Activated effector memory CD4-positive, alpha-beta T cell treated with Interleukin-2 at 50 U/mL for 16 hours (primary cell): ENCODE data around the gene KLHDC2.
"Not testable (repeated sequence)": the region's sequence is repeated elsewhere in the genome, so short reads cannot be mapped to it uniquely, and the experiment has no call there.

Experiments used
- DNase-seq: peaks from one replicate; pipeline ENCODE4 v3.0.0-alpha.2; 2020

Gene KLHDC2

DNA sequence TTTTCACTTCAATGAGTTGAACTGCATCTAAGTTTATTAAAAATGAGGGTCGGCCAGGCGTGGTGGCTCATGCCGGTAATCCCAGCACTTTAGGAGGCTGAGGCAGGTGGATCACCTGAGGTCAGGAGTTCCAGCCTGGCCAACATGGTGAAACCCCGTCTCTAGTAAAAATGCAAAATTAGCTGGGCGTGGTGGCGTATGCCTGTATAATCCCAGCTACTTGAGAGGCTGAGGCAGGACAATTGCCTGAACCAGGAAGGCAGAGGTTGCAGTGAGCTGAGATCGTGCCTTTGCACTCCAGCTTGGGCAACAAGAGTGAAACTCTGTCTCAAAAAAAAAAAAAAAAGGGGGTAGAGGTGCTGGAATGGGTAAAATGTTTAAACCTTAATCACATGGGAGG lies 13.1 kb downstream of the KLHDC2 start:
- not testable (repeated sequence) for DNase-seq

DNA sequence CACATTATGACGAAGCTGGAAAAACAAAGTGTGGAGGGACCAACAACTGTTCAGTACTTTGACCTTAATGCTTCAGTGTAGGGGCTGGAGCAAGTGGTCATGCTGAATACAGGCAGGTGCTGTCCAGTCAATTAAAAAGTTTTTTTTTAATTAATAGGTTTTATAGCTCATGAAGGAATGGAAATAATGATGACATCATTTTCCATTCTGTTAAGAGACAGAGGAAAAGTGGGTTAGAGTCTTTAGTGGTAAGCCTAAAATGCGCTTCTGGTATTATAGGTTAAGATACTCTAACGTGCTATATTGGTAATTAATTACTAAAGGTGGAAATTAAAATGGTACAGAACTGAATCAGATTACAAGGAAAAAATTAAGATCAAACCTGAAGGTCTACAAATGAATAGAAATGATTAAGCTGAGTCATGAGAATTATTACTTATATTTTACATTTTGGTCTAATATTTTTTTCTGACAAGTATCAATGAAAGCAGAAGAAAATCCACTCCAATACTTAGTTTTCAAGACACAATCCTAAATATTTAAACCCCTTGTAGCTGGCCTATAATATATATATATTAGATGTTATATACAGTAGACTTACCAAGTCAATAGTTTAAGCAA lies 15.6 kb downstream of the KLHDC2 start:
- no peak for DNase-seq

DNA sequence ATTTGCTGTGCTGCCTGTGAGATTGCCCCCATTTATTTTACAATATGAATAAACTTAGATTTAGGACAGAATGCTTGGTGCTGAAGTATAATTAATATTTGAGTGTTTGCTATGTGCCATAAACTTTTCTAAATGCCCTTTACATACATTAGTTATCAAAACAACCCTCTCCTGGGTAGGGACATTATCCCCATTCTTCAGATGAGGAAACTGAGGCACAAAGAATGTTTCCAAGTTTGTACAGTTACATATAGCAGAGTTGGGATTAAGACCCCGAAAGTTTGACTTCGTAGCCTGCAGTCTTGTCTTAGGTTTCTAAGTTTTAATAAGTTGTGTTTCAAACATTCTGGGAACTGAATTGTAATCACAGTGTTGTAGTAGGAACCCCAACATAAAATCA lies 18.4 kb downstream of the KLHDC2 start:
- no peak for DNase-seq

DNA sequence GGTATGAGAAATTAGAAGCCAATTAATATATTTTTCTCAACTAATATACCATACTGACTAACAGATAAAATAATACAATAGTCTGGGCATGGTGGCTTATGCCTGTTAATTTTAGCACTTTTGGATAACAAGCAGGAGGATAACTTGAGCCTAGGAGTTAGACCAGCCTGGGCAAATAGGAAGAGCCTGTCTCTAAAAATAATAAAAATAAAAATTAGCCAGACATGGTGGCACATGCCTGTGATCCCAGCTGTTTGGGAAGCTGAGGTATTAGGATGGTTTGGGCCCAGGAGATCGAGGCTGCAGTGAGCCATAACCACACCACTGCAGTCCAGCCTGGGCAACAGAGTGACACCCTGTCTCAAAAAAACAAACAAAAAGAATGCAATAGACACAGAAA lies 24.7 kb downstream of the KLHDC2 start:
- no peak for DNase-seq

DNA sequence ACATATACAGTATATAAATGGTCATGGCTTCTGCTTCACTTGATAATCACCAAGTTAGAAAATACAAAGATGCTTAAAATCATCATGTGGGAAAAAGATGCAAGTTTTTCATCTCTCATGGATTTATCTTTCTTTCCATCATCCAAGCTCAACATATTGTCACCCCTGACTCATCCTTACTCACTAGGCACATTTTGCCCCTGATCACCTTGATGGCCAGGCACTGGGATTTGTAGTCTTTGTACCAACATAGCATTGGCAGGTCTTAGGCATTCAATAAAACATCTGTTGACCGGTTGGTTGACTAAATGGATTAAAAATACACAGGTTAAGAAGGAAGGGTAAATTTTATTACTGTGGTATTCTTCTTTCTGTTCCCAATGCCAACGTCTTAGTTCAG lies 28.1 kb downstream of the KLHDC2 start:
- no peak for DNase-seq

DNA sequence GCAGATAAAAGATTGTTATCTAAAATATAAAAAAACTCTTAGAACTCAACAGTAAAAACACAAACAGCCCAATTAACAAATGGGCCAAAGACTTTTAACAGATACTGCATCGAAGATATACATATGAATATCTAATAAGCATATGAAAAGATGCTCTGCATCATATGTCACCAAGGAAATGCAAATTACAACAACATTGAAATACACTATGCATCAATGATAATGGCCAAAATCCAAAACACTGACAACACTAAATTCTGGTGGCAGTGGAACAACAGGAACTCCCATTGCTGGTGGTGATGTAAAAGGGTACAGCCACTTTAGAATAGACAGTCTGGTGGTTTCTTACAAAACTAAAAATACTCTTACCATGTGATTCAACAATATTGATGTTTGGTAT lies 40.8 kb downstream of the KLHDC2 start:
- DNase-seq: no peak

DNA sequence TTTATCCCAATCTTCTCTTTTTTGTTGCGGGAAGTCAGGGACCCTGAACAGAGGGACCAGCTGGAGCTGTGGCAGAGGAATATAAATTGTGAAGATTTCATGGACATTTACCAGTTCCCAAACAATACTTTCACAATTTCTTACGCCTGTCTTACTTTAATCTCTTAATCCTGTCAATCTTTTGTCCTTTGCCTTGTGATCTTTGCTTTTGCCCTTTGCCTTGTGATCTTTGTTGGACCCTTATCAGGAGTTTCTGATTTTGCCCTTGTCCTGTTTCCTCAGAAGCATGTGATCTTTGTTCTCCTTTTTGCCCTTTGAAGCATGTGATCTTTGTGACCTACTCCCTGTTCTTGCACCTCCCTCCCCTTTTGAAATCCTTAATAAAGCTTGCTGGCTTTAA lies 48.2 kb downstream of the KLHDC2 start:
- DNase-seq: not testable (repeated sequence)

DNA sequence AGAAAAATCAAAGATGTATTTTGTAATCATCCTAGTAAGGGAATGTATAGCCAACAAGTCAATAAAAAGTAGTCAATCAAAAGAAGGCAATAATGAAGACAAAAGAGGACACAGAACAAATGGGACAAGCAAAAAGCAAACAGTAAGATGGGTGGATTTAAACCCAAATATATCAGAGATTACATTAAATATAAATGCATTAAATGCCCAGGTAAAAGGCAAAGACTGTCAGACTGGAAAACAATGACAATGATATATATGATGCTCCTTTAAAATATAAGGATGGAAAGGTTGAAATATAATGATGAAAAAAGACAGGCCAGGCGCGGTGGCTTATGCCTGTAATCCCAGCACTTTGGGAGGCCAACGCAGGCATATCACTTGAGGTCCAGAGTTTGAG lies 48.9 kb downstream of the KLHDC2 start:
- DNase-seq: no peak

DNA sequence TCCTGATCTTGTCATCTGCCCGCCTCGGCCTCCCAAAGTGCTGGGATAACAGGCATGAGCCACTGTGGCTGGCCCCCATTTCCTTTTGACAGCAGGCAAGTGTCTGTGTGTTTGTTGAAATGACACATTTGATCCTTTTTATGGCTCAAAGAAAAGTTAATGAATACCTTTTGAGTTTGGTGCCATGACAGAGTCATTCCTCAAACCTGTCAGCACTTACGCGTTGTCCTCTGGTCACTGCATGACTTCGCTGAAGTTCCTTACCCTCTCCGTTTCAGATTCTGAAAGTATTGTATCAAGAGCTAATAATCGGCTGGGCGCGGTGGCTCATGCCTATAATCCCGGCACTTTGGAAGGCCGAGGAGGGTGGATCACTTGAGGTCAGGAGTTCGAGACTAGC lies 52.2 kb downstream of the KLHDC2 start:
- DNase-seq: no peak

DNA sequence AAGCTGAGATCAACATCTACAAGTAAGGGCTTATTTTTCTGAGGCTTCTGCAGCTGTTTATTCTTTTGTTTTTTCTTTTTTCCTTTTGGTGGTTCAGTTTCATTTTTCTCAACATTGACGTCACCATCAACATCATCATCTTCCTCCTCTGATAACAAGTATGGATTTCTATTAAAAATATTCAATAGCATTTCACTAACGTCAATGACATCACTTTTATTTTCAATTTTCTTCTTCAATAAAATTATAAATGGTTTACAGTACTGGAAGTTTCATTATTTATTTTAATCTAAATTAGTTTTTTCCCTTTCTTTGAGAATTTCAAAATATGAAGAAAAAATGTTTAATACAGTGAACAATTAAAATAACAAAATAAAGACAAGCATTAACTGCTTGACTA lies 60.7 kb downstream of the KLHDC2 start:
- no peak for DNase-seq
